Upper lobe of left lung (tissue), 4 donors: Measurements from ENCODE around the gene GBF1.

Experiments used
- CTCF ChIP-seq, 6 experiments: fragments of 450-650 bp in 4 of 6; fragments of 200-600 bp in 2 of 6; sonication (generic) in 2 of 6; IDR thresholded peaks; one replicate each; pipeline ENCODE4 v1.5.1; 2016 to 2019; ENCODE audit warnings: antibody characterized with exemption in 6 of 6
- POLR2A ChIP-seq, 4 donors: fragments of 450-650 bp; IDR thresholded peaks; one replicate each; pipeline ENCODE4 v1.5.1; 2016 to 2017; ENCODE audit warnings: antibody characterized with exemption in 4 of 4, mild to moderate bottlenecking in 2 of 4

GRCh38 chr10:102327641-102328040 is 82.3 kb downstream of the GBF1 start:
- TF ChIP-seq CTCF (IDR thresholded peaks at IDR 0.05) (no peak), POLR2A (IDR thresholded peaks at IDR 0.05) (no peak)
